GM18951 (cell line): ENCODE measurements around the gene SCCPDH.
"Not testable (repeated sequence)": the region's sequence is repeated elsewhere in the genome, so short reads cannot be mapped to it uniquely, and the experiment has no call there.

Experiments
- POLR2A ChIP-seq: IDR thresholded peaks from 4 replicates; pipeline ENCODE4 v1.6.1; 2011; ENCODE audit warnings: mild to moderate bottlenecking; ENCODE audit not compliant: insufficient read length, insufficient read depth; ENCODE audit errors: extremely low read depth
- in situ Hi-C: fragments of 300-500 bp; cut with MboI; formaldehyde crosslinking; loops from one replicate; pipeline ENCODE4 v1.12.0; 2022; ENCODE audit warnings: low sequenced_read_pairs, mixed read lengths, inconsistent platforms; ENCODE audit not compliant: unreplicated experiment

SCCPDH gene

DNA sequence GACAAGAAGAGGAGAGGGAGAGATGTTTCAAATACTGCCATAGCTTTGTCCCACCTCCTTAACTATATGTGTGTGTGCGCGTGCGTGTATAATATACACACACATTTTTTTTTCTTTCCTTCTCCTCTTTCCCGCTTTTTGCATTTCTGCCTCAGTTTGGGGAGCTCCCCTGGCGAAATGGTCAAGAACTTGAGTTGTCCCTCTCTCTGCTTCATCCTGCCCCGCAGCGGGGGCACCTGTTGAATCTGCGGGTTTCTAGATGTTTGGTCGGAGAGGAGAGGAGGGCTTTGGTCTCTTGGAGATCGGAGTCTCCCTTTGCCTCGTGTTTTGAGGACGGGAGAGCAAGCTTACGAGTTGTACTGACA lies 504 bp downstream of the SCCPDH start:
- in situ Hi-C loops, result no loop called here
- TF ChIP-seq POLR2A, result no peak

DNA sequence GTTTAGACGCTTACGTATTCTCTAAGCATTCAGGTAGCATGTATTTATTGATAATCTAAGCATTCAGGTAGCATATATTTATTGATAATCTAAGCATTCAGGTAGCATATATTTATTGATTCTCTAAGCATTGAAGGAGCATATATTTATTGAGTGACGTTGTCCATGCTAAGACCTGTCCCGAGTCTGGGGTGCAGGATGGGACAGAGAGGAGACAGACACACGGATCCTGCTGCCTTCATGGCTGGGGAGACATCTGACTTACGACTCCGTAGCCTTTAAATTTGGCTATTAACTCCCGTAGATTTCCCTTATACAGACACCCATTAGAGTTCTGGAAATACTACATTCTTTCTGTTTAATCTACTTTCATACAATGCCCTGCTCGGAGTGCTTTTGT lies 982 bp downstream of the SCCPDH start:
- in situ Hi-C loops, result no loop called here
- TF ChIP-seq POLR2A, result no peak

DNA sequence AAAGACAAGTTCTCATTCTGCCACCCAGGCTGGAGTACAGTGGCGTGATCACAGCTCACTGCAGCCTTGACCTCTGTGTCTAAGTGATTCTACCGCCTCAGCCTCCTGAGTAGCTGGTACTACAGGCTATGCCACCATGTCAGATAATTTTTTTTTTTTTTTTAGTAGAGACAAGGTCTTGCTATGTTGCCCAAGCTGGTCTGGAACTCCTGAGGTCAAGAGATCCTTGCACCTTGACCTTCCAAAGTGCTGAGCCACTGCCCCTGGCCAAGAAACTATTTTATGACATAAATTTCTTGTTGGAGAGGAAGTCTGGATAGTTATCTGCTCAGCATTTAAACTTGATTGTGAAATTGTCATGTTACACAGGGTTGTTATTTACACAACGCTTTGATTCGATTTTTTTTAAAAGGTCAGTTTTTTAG lies 2.1 kb downstream of the SCCPDH start:
- TF ChIP-seq POLR2A, result no peak
- in situ Hi-C loops, result no loop called here

DNA sequence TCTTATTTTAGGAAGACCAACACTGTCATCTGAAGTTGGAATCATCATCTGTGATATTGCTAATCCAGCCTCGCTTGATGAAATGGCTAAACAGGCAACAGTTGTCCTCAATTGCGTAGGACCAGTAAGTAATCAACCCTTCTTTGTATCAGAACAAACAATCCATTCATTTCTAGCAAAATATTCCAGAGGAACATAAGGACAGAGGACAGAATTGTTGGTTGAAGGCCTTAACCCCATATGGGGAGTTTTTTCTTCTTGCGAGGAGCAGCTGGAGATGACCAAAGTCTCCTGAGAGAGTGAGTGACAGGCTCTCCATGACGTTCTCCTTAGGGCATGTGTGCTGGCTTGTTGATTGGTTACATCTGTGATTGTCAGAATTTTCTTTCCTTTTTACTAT lies 2.7 kb downstream of the SCCPDH start:
- in situ Hi-C loops, result no loop called here
- TF ChIP-seq POLR2A, result no peak

DNA sequence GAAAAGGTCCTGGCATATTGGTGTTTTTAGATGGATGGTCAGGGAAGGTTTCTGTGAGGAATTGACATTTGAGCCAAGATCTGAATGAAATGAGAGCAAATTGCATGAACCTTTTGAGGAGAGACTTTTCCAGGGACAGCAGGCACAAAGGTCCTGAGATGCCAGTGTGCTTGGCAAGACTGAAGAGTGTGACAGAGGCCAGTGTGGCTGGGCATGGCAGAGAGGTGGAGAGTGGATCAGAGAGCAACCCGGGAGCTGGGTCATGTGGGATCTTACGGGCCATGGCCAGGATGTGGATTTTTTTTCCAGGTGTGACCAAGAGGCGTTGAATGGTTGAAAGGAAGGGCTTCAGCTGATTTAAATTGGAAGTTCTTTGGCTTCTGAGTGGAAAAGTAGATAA lies 3.4 kb downstream of the SCCPDH start:
- no peak for TF ChIP-seq POLR2A
- in situ Hi-C loops, result no loop called here

DNA sequence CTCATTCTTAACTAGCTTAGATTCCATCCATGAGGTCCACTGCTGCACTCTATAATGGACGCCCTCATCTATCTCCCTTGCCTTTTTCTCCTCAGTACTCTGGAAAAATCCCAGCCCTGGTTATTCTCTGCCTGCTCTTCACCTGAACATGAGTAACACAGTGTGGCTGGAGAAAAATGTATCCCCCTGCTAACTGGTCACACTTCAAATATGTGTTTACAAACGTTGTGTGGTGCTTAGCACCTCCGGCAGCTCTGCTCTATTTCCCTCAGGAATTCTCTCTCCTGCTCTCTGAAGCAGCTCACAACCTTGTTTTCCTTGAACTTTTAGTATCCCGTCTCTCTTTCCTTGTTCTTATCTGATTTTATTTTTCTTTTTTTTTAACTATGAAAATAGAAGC lies 4.1 kb downstream of the SCCPDH start:
- TF ChIP-seq POLR2A, result no peak
- in situ Hi-C loops, result no loop called here

DNA sequence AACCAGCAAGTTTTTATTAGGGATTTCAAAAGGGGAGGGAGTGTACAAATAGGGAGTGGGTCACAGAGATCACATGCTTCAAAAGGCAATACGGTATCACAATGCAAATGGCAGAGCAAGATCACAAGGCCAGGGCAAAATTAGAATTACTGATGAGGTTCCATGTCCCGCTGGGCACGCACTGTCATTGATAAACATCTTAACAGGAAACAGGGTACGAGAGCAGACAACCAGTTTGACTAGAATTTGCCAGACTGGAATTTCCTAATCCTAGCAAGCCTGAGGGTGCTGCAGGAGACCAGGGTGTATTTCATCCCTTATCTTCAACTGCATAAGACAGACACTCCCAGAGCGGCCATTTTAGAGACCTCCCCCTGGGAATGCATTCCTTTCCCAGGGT lies 4.8 kb downstream of the SCCPDH start:
- in situ Hi-C loops, result not testable (repeated sequence)

DNA sequence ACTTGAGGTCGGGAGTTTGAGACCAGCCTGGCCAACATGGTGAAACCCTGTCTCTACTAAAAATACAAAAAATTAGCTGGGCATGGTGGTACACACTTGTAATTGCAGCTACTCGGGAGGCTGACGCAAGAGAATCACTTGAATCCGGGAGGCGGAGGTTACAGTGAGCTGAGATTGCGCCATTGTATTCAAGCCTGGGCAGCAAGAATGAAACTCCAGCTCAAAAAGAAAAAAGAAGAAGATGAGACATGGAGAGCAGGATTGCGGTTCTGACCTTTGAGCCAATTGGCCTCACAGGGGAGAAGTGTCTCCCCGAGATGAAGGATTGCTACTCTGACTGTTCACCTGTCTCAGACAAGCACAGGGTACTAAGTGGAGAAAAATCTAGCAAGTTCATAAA lies 6.6 kb downstream of the SCCPDH start:
- no peak for TF ChIP-seq POLR2A
- in situ Hi-C loops, result no loop called here

DNA sequence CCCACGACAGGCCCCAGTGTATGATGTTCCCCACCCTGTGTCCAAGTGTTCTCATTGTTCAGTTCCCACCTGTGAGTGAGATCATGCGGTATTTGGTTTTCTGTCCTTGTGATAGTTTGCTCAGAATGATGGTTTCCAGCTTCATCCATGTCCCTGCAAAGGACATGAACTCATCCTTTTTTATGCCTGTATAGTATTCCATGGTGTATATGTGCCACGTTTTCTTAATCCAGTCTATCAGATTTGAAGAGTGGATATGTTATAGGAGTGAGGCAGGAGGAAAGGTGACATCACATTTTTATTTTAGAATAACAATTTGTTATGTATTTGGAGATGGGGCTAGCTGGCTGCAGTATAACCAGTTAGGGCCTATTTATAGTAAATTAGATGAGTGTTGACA lies 7.7 kb downstream of the SCCPDH start:
- in situ Hi-C loops, result not testable (repeated sequence)

DNA sequence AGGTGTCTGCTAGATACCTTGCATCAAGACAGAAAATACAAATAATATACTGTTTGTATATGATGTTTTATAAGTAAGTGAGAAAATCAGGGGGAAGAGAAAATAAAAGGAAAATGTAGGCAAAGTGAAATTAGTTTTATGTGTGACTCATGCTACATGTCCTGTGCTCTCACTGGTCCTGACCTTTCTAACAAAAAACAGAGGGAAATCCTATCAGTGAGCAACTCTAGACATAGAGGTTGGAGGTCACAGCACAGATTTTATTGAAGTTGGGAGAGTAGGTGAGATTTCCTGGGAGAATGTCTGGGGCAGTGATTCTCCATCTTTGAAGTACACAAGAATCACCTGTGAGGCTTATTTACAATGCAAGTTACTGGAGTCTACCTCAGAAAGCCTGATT lies 9.5 kb downstream of the SCCPDH start:
- in situ Hi-C loops, result no loop called here
- TF ChIP-seq POLR2A, result no peak

DNA sequence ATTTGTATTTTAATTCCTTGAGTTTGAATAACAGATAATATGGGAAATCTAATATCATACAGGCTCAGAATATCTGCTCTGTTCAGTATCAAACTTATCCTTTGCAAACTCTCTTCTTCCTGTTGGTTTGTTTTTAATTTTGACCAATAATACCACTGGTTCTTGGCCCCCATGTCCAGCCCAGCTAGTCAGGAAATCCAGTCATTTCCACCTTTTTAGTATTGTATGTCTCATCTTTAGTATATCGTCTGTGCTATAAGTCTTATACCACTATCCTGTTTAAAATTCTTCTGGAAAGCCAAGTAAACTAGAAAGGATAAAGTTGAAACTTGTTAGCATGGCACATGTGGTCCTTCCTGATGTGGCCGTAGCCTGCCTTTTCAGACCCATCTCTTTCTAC lies 10.7 kb downstream of the SCCPDH start:
- in situ Hi-C loops, result no loop called here
- no peak for TF ChIP-seq POLR2A

DNA sequence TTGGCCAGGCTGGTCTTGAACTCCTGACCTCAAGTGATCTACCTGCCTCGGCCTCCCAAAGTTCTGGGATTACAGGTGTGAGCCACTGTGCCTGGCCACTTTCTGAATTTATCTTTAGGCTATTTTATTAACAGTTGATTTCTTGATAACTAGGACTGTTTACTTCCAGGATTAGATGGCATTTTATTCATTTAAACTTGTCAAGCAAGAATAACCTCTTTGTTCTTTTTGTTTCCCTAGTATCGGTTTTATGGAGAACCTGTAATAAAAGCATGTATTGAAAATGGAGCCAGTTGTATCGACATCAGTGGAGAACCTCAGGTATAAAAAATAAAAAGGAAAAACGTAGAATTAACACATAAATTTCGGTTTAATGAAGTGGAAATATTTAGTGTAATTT lies 11.5 kb downstream of the SCCPDH start:
- in situ Hi-C loops, result no loop called here
- TF ChIP-seq POLR2A, result no peak

DNA sequence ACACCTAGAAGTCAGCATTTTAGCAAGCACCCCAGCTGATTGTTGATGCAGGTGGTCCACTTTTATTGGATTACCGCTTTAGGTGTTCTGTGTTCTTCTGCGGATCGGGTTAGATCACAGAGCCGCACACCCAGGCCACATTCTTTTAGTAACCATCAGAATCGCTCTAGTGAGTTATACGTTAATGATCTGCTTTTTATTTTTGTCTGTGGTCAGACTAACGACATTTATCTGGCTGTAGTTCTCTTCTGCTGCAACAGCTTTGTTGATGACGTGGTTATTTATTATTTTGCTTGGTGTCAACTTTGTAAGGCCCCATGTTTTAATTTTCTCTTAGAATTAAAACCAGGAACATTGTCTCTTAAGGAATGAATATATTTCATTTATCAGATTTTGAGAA lies 18.2 kb downstream of the SCCPDH start:
- no peak for TF ChIP-seq POLR2A
- in situ Hi-C loops, result no loop called here

DNA sequence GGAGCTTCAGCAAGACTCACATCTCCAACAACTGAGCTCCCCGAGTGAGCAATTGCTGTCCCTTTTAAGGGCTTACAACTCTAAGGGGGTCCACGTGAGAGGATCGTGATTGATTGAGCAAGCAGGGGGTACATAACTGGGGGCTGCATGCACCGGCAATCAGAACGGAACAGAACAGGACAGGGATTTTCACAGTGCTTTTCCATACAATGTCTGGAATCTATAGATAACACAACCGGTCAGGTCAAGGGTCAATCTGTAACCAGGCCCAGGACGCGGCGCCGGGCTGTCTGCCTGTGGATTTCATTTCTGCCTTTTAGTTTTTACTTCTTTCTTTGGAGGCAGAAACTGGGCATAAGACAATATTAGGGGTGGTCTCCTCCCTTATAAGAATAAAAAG lies 21.9 kb downstream of the SCCPDH start:
- in situ Hi-C loops, result not testable (repeated sequence)

DNA sequence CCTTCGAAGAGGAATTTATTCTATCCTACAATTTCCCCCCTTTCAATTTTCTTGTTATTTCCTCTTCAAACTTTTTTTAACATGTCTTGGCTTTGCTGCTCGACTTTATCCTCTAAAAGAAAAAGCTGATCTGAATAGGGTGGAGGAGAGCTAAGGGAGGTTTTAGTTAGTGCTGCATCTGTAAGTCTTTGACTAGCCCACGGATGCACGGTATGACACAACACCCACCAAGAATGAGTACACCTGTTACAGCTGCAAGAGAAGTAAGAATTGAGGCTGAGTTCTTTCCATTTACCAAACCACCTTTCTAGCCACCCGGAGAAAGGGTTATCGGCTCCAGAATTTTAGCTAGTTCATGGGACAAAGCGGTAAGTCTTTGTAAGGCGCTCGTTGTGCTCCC lies 23.8 kb downstream of the SCCPDH start:
- TF ChIP-seq POLR2A, result no peak
- in situ Hi-C loops, result no loop called here

DNA sequence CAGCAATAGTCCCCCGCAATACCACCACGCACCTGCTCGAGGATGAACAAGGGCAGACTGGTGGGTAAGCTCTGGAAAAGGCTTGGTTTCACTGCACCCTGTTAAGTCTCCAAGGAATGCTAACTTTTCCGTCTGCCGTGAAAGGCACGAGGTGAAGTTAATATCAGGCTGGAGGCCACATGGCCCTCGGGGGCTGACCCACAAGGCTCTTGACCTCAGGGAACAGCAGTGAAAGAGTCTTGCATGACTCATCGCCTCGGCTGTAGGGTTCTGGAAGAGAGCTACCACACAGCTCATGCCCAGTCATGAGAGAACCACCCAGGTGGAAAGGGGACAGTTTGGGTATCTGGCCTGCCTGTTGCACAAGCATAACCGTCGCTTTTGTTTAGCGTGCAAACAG lies 24.7 kb downstream of the SCCPDH start:
- TF ChIP-seq POLR2A, result no peak
- in situ Hi-C loops, result no loop called here
